GM03348 (cell line): ENCODE data around the gene JPH4.

Source experiments
- DNase-seq: peaks from one replicate; pipeline ENCODE4 v3.0.0; 2012; ENCODE audit warnings: low spot score

The JPH4 gene

GRCh38 chr14:23579739-23580138 is 1.1 kb upstream of the JPH4 start:
- no peak for DNase-seq

GRCh38 chr14:23579311-23579630 is 681 bp upstream of the JPH4 start:
- no peak for DNase-seq

GRCh38 chr14:23577710-23578392 is 739 bp downstream of the JPH4 start:
- no peak for DNase-seq

DNA sequence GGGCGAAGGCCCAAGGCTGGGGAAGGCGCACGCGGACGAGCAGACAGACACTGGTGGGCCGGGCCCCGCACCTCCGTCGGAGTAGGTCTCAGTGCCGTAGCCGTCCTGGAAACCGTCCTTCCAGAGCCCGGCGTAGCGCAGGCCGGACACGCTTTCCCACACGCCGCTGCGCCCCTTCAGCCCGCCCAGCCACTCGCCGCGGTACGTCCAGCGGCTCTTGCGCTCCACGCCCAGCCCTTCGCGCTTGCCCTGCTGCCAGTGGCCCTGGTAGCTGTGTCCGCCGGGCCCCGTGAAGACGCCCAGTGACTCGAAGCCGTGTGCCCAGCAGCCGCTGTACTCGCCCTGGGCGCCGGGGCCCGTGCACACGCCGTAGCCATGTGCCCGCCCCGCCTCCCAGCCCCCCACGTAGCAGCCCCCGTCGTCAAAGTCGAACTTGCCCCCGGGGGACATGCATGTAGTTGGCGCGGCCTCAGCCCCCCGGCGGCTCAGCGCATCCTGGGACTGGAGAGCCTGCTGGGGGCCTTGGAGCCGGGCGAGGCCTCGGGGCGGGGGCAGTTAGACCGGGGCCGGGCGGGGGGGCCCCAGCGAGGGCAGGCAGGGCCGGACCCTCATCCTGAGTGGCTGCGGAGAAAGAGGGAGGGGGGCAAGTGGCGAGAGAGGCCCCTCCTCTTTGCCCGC is 1.4 kb downstream of the JPH4 start:
- DNase-seq: peak; percentile 37

DNA sequence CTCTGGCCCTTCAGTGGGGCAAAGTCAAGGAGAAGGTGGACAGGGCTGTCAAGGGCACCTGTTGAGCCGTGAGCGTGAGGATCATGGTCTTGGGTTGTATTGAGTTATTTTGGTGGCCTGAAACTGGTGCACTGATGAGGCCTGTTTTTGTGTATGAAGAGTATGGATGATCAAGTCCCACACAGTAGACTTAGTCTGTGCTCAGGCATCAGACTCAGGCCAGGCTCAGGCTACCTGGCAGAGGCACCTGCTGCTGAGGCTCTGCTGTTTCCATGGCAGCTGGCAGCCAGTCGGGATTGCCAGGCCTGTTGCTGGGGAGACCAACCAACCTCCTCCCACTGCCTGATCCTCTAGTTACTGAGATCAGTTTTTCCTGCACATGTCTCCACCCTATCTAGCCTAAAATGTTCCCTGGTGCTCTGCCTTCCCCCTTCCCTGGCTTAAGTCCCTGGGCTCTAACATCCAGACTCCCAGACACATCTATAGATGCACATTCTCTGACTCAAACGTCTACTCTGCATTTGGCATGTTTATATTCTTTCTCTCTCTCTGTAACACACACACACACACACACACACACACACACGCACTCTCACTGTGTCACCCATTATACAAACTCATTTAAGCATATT is 5.1 kb downstream of the JPH4 start:
- DNase-seq: no peak

GRCh38 chr14:23572836-23573235 is 5.8 kb downstream of the JPH4 start:
- no peak for DNase-seq

DNA sequence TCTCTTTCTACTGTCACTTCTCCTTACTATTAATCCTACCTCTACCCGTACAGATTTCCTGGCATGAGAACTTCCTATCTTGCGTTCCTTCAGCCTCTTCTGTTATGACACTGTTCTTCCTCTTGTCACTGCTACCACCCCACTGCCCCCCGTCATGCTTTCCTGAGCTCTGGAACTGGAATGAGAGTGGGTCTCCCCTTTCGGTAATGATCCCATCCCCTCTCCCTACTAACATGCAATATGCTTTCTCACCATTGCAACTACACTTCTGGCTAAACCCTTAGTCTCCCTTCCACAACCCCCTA is 6.1 kb downstream of the JPH4 start:
- no peak for DNase-seq

DNA sequence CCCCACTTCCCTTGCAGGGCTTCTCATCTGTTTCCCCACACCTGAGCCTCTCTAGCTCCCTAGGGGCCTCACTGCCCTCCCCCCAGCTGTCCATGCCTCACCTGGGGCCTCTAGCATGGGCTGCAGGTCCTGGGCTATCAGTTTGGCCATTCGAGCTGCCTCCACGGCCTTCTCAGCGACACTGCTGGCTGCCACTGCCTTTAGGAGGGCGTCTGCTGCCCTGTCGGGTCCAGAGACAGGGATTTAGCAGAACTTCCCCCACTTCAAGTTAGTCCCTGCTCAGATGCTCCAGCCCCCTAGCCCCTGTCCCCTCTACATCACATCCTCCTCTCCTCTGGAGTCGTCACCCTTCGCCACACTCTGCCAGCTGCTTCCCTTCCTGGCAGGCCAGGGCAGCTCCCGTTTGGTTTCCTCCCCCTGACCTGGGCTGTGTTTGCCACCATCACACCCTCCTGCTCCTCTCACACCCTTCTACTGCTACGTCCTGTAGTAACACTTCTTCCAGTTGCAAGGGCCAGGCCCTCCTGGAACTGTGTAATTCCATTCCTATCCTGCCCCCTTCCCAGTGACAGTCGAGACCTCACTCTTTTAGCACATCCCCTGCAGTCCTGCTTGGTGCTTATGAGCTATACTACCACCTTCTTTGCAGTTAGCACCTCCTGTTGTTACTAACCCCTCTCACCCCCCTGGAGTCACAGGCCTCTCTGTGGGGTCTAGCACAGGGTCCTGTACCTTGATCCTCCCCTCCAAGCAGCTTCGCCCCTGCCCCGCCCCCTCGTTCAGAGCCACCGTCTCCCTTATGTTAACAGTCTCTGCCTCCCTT is 6.7 kb downstream of the JPH4 start:
- no peak for DNase-seq

DNA sequence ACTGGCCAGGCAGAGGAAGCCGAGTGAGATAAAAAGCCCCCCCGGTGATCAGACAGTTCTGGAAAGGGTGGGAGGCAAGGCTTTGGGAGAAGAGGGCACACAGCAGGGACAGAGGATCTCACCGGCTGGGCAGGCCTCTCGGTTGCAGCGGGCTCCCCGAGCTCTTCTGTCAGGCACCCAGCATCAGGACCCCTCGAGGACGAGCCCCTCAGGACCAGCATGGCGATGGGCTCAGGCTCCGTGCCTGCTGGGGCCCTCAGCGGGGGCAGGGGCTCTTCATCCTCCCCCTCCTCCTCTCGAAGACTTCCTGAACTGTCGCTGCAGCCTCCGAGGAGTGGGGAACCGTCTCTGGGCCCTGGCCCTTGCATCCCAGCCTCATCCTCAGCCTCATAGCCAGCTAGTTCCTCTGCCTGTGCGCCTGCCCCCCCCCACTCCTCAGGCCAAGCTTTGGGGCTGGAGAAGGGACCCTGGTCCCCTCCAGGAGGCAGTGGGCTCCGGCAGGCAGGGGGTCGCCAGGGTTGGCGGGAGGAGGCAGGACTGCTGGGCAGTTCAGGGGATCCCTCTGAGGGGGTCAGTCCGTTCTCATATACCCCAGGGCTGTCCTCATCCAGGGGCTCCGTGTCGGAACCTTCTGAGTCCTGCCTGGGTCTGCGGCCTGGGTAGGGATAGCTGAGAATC is 7.6 kb downstream of the JPH4 start:
- no peak for DNase-seq

GRCh38 chr14:23569443-23570151 is 9.0 kb downstream of the JPH4 start:
- DNase-seq: no peak

DNA sequence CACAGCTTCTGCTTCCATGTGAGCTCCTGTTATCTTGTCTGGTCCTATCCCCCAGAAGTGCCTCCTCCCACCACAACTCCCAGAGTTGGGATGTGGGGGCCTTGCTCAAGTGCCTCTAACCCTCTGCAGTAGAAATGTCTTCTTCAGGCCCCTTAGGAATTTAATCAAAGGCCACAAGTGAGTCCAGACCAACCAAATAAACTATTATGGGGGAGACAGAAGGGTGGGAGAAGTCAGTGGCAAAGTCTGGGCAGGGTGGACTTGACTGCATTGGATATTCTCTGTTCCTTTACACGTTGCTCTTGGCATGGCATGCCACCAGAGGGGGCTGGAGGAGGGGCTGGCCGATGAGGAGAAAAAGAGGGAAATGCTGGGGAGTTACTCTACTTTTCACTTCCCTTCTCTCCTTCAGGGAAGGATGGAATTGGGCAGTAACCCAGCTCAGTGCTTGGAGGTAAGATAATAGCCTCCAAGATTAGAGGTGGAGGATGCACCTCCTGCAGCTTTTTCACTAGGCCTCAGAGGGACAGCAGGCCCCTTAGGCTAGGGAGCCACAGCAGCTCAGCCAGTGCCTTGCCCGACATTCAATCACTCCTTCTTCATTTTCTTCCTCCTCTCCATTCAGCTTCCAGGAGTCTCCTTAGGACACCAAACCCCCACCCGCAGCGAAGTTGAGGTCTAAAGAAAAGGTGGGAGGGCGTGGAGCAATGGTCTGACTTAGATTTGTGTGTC is 9.8 kb downstream of the JPH4 start:
- no peak for DNase-seq

GRCh38 chr14:23568021-23568599 is 10.5 kb downstream of the JPH4 start:
- no peak for DNase-seq

DNA sequence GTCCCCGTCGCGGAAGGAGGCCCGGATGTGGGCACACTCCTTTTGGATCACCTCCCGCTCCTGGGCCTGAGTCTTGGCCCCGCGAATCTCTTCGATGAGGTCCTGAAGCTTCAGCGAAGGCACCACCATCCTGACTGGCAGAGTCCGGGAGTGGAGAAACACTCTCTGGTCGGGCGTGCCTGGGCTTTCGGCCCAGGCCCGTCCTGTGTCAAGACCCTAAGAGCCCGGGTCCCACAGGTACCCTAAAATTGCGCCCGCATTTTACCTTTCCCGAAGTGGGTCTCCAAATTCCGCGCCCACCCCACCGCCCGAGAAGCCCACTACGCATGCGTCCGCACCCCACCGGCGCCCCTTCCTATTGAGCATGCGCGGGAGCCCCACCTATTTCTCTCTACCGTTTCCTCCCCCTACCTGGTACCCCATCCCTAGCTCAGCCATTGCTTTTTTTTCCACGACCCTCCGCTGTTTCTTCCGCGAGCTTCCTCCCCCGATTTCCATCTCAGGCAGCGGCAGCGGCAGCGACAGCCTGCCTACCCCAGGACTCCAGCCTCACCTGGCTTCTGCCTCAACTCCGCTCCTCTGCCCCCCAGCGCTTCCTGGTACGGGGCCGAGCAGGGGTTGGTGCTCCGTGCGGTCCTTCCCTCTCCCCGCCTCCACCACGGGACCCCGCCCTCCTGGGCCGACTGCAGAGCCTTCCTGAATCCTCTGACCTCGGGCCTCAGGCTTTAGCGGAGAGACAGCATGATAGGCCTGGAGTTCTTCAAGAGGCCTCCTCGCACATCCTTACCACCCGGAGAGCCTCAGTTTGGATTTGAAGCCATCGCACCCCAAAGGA is 11.2 kb downstream of the JPH4 start, which contains the start of gene AP1G2:
Gene AP1G2 (minus strand): TSS at position 606 of the 835 bp plus-strand sequence. CDS start 477 bp downstream, at position 129.
- DNase-seq: peak; percentile 69

- DNase-seq: peak; percentile 62
Observed at GRCh38 chr14:23566778-23567185, 11.8 kb downstream of the JPH4 start.

DNA sequence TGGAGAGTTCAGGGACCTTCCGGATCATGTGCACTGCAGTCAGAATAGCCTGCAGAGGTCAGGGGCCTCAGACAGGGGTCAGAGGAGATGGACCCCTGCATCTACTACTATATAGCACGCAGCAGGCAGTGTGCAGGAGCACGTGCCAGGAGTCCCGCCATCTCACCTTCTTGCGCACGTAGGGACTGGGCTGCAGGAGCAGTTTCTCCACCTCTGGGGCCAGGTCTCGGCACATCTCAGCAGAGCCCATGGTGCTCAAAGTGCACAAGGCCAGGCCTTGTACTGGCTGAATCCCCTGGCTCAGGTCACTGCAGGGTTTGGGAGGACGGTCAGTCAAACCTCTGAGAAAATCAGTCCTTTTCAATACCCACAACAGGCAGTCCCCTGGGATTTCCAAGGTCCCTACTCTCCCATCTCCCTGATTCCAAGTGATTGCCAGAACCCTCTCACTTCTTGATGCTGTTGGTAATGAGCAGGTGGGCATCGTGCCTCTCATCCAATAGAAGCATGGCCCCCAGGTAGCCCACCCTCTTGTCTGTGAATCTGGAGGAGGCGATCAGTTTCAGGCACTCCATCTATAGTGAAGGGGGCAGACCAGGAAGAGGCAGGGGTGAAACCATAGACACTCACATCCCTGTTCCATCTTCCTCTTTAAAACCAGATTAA is 12.3 kb downstream of the JPH4 start:
- no peak for DNase-seq

DNA sequence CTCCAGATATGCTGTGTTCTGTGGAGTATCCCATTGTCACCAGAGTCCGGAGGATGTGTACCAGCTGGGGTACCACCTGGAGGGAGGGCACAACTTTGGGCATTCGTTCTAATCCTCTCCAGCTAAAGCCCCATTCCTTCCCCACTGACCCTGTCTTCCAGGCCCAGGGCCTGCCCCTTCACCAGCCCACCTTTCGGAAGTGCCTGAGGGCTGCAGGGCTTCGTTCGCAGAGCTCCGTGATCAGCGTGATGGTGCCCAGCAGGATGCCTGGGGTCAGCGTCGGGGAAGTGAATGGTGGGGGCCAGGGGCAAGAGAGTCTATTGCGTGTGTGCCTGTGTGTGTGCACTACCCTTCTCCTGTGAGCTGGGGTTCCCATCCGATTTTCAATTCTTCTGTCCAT is 13.0 kb downstream of the JPH4 start:
- DNase-seq: no peak

- no peak for DNase-seq
Observed at GRCh38 chr14:23564876-23565275, 13.7 kb downstream of the JPH4 start.

DNA sequence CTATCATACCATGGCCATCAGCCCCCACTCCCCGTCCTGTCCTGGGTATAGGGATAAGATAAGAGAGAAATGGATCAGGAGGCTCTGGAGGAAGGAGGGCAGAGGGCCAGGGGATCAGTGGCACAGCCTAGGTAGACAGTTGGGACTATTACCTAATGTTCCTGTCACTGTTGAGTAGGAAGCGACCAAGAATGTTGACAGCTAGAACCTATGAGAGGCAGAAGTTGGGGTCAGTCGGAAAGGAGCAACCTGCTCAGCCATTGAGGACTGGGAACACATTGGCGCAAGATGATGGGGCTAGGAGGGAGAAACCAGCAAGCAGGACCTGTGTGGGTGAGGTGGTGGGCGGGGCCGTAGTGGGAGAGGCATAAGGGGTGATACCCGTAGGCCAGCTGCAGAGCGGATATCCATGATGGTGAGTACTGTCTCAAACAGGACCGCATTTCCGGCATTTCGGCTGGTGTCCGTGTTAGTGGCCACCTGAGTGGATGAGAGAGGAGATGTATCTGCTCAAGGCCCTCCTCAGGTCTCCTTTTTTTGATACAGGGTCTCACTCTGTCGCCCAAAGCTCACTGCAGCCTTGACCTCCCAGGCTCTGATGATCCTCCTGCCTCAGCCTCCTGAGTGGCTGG is 14.3 kb downstream of the JPH4 start:
- no peak for DNase-seq
